ENCODE results near the gene NISCH. TPM values are rescaled to one million over a fixed set of nuclear protein-coding genes. Genes with fewer than 3 reads are reported as not detected.

NISCH gene
- total RNA-seq, 1 experiment from 2014 or later: 60.4 TPM

DNA sequence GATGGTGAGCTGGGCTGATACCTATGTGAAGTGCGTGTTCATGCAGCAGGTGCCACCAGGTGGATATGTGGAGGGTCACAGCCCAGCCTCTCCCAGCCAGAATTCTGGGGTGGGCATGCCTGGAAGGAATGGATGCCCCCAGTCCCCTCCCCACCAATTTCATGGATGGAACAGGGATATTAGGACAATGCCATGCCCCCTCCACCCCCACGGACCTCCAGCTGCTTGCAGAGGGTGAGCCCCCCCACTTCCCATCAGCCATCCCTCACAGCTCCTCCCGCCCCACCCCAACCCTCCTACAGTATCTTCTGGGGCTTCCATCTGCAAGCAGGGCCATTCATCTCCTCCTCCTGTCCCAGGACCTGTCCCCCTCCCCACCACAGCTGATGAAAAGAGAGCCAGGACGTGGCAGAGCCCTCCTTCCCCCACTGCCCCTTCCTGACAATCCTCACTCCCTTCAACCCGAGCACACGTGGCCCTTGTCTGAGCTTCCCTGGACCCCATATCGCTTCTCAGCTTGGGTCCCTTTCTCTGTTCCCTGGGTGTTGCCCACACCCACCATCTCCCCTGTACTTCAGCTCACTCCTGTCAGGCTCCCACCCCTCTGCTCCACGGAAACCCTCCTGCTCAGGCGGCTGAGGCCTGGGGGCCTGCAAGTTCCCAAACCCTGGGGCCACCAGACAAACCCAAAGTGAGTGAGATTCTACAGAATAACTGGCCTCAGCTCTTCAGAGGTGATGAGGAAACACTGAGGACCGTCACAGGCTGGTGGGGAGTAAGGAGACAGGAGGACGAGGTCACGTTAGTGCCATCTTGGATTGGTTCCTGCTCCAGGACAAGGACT lies 7.7 kb upstream of the NISCH start:
- H4K20me1 ChIP-seq (ENCODE audit: low read length): no peaks in the 10 kb centered on the region
- no peaks in the 10 kb centered on the region for H3K9me3 ChIP-seq (ENCODE audit: low read length)
- H2AFZ ChIP-seq (ENCODE audit: low read length): no peak overlapping the region
- H3K4me3 ChIP-seq (ENCODE audit: low read length): no peak overlapping the region
- DNase-seq: no peak
- H3F3A ChIP-seq (ENCODE audit: low read length, unreplicated experiment): no peaks in the 10 kb centered on the region
- no TSS peak for BruUV-seq (replicated peaks)
- H3K27me3 ChIP-seq (ENCODE audit: low read length): no peaks in the 10 kb centered on the region
- peaks cover 6% of the 10 kb centered on the region for H3K4me1 ChIP-seq (ENCODE audit: insufficient read depth, low read length)
- no peak overlapping the region for H3K9ac ChIP-seq (ENCODE audit: low read length)
- ChIA-PET CTCF (interaction anchor here (1.5 kb wide), 1 partner anchor 35 kb away, joined by 4 read pairs; no protein-coding TSS in a partner anchor), POLR2A (ENCODE audit: unreplicated experiment) (no interaction called here)
- TF ChIP-seq EZH2phosphoT487 (IDR thresholded peaks at IDR 0.05; ENCODE audit: borderline replicate concordance, low read length) (no peak), EZH2 (IDR thresholded peaks at IDR 0.05; ENCODE audit: low read length, unreplicated experiment) (no peak)
- TF ChIP-seq, protein P1, sequence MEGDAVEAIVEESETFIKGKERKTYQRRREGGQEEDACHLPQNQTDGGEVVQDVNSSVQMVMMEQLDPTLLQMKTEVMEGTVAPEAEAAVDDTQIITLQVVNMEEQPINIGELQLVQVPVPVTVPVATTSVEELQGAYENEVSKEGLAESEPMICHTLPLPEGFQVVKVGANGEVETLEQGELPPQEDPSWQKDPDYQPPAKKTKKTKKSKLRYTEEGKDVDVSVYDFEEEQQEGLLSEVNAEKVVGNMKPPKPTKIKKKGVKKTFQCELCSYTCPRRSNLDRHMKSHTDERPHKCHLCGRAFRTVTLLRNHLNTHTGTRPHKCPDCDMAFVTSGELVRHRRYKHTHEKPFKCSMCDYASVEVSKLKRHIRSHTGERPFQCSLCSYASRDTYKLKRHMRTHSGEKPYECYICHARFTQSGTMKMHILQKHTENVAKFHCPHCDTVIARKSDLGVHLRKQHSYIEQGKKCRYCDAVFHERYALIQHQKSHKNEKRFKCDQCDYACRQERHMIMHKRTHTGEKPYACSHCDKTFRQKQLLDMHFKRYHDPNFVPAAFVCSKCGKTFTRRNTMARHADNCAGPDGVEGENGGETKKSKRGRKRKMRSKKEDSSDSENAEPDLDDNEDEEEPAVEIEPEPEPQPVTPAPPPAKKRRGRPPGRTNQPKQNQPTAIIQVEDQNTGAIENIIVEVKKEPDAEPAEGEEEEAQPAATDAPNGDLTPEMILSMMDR (conservative IDR thresholded peaks at IDR 0.05; ENCODE audit: low read depth, low read length): no peak
- H3K36me3 ChIP-seq (ENCODE audit: low read depth, low read length): no peaks in the 10 kb centered on the region
- H3K4me2 ChIP-seq (ENCODE audit: low read length): no peak overlapping the region
- intact Hi-C loops (cut with micrococcal nuclease): loop anchor here (1.0 kb wide), 2 partner anchors 19 to 35 kb away; no protein-coding TSS in a partner anchor
- H3K79me2 ChIP-seq (ENCODE audit: low read length): no peaks in the 10 kb centered on the region
- ATAC-seq: no peak
- H3K9me2 ChIP-seq (replicated peaks; ENCODE audit: low read length): no peaks in the 10 kb centered on the region
- no peak overlapping the region for H3K27ac ChIP-seq (ENCODE audit: low read length)

GRCh38 chr3:52450489-52451236 lies 4.7 kb upstream of the NISCH start:
- no peaks in the 10 kb centered on the region for H3K36me3 ChIP-seq (ENCODE audit: low read depth, low read length)
- no peaks in the 10 kb centered on the region for H3F3A ChIP-seq (ENCODE audit: low read length, unreplicated experiment)
- TF ChIP-seq, protein P1 (conservative IDR thresholded peaks at IDR 0.05; ENCODE audit: low read depth, low read length): no peak
- no peak for TF ChIP-seq EZH2phosphoT487 (IDR thresholded peaks at IDR 0.05; ENCODE audit: borderline replicate concordance, low read length)
- TF ChIP-seq EZH2 (IDR thresholded peaks at IDR 0.05; ENCODE audit: low read length, unreplicated experiment): no peak
- H3K27me3 ChIP-seq (ENCODE audit: low read length): no peaks in the 10 kb centered on the region
- H3K27ac ChIP-seq (ENCODE audit: low read length): no peak overlapping the region
- BruUV-seq (replicated peaks): no TSS peak
- no peak for DNase-seq
- no peaks in the 10 kb centered on the region for H3K9me3 ChIP-seq (ENCODE audit: low read length)
- ChIA-PET POLR2A (ENCODE audit: unreplicated experiment) (interaction anchor here (0.9 kb wide), 1 partner anchor 85 kb away, joined by 3 read pairs; no protein-coding TSS in a partner anchor), CTCF (interaction anchor here (0.5 kb wide), 1 partner anchor 25 kb away, joined by 8 read pairs; no protein-coding TSS in a partner anchor)
- no peak overlapping the region for H3K4me3 ChIP-seq (ENCODE audit: low read length)
- no peak overlapping the region for H3K9ac ChIP-seq (ENCODE audit: low read length)
- no peak overlapping the region for H2AFZ ChIP-seq (ENCODE audit: low read length)
- H4K20me1 ChIP-seq (ENCODE audit: low read length): no peaks in the 10 kb centered on the region
- ATAC-seq: no peak
- H3K4me1 ChIP-seq (ENCODE audit: insufficient read depth, low read length): peaks cover 18% of the 10 kb centered on the region
- intact Hi-C loops (cut with micrococcal nuclease): no loop called here
- no peak overlapping the region for H3K4me2 ChIP-seq (ENCODE audit: low read length)
- H3K9me2 ChIP-seq (replicated peaks; ENCODE audit: low read length): no peaks in the 10 kb centered on the region
- peaks cover 9% of the 10 kb centered on the region for H3K79me2 ChIP-seq (ENCODE audit: low read length)

Measured in PC-3 (cell line).